GM04503 (cell line): Measurements from ENCODE around the gene STOX2.

Source experiments
- DNase-seq: peaks from one replicate; pipeline ENCODE4 v3.0.0-alpha.2; 2012; ENCODE audit warnings: low read depth

STOX2 gene

DNA sequence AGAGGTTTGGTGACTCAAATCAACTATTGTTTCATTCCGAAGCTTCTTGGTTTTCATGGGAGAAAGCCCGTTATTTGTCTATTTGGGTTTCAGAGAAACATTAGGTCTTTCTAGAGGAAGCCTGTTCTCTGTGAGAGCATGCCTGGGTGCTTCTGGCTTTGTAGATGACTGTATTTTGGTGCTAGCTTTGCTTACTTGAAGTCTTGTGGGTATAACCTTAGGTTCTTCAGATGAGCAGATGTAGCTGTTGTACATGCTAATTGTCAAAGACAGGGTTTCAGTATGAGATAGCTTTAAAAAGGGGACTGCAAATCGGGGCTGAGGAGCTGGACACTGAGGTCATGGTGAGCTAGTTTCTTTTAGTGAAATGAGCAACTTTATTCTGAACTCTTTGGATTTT, 7.9 kb upstream of the STOX2 start:
- no peak for DNase-seq

DNA sequence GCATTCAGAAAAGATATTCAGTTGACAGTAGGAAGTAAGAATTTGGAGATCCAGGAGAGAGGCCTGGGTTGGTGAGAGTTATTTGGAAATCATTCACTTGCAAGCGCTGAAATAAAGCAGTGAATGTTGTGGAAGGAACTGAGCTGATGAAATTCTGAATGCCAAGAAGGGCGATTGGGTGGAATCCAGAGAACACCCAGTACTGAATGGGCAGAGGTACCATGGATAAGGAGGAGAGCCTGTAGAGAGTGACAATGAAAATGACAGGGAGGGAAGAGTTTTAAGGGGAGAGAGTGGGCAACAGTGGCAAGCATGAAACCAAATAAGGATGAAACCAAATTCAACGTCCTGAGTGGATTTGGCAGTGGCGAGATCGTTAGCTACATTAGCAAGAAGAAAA, 6.7 kb upstream of the STOX2 start:
- DNase-seq, result no peak

DNA sequence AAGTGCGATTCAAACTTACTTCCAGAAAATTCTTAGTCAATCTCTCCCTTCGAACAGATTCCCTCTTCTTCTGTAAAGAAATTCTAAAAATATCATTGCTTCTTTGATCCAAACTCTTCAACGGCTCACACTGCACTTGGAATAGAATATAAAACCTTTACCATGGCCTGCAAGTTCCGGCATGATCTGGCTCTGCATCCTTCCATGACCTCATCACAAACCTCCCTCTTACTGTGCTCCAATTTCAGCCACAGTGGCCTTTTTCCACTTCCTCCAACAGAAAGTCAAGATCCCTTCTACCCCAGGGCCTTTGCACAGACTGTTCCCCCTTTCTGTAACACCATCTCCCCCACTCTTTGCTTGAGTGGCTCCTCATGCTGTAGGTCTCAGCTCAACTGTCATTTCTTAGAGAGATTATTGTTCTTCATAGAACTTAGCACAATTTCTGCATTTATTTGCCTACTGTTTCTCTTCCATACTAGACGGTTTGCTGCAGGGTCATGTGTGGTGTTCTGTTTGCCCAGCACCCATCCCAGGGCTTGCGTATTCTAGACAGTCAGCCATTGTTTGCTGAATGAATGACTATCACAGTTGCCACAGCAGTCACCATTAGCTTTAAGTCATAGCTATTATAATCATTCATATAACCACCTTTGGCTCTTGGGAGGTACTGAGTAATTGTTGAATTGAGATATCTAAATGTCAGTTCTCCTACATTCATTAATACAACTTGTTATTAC, 1.9 kb upstream of the STOX2 start:
- no peak for DNase-seq

DNA sequence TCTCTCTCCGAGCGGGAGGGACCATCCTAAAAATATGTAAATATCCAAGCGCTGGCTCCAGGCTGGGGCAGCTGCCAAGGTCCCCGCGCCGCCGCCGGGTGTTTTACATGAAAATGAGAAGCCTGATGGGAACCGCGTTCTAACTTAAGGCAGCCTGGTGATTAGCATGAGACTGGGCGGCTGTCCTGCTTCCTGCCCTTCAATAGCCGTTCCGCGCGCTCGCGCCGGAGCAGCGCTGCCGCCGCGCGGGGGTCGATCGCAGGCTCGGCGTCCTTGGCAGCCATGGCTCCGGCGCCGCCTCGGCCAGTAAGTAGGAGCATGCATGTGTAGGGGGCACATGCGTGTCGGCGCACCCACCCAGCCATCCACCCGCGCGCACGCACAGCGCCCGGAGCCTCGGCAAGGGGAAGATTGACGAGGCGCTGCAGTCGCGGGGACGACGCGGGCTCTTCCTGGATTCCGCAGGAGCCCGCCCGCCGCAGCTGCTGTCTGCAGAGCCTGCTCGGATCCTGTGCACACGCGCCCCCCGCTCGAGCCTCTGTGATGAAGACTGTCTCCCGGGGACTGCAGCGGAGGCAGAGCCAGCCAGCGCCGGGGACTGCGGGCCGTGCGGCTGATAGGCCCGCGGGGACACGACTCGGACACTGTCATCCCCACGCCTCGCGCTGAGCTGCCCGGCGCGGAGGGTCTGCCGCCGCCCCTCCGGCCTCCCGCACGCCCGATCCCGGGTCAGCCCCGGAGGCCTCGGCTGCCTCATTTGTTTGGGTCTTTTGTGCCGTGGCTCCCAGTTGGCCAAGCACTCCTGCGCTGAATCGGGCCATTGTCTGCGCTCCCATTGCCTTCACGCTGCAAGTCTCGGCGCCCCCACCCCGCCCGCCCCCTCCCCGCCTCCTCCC, 734 bp downstream of the STOX2 start:
- no peak for DNase-seq

DNA sequence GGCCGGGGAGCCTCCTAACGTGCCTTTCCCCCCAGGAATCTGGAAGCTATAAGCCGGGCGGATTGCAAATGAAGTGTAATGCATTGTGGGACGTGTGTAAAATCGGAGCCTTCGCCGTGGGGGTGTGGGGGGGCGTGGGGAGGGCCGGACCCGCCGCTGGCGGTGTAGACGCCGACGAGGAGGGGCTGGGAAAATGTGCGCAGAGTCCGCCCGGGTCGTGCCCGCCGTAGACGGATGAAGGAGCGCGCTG, 1.3 kb downstream of the STOX2 start:
- no peak for DNase-seq

DNA sequence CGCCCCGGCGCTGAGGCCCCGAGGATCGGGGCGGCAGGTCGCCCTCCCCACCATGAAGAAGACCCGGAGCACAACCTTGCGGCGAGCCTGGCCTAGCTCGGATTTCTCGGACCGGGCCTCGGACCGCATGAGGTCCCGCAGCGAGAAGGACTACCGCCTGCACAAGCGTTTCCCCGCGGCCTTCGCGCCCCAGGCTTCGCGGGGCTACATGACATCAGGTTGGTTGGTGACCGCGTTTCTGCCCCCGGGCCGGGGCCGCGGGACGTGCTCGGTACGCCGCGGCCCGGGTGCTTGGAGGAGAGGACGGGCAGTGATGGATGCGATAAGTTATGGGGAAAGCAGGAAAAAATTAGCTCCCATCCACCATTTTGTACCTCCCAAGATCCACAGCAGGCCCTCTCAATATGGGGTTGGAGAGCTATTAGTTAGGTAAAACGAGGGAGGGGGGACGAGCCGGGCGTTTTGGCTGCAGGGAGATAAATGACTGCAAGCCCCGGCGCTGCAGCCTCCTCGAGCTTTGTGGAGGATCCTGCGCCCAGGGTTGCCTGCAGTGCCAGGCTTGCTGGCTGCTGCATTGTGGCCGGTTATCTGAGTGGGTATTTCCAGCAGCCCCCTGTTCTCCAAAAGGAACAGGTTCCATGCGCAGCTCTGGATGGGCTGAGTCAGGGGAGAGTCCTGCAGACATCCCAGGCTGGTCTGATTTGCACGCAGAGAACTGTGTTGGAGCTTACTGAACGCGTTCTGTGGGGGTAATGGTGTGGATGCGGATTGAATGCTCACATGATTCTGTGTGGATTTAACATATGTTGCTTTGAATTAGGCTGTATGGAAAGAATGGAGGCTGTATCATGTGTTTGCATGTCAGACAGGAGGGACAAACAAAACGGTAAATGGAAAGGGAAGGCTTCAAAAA, 1.9 kb downstream of the STOX2 start:
- no peak for DNase-seq

DNA sequence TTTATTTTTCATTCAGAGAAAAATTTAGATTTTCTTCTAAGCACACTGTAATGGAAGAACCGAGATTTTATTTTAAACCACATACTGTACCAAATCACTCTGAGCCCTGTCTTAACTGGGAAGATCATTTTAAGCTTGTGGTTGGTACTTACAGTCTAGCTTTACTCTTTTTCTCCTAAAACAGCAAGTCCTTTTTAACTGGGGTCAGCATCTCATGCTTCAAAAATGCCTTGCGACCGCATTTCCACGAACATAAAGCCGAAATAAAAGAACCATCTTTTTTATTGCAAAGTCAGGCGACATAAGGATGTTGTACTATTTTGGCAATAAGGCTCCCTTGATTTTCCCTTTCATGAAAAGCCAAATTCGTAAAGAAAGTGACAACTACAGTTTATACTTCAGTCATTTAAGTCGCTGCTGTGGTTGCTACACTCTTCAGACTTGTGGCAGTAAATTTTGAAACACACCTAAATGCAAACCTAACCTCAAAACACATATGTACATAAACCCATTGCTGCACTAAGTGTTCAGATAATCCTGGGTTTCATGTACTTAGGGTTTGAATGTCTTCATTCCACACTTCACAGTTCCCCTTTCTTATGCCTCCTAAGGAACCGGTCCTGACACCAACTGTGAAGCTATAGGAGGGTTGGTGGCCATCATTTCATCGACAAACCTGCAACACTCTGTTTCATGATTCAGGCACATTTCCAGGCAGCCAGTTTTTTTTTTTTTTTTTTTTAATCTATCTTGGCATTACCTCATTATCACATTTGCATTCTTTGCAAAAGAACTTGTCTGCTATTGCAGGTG, 3.0 kb downstream of the STOX2 start:
- no peak for DNase-seq

DNA sequence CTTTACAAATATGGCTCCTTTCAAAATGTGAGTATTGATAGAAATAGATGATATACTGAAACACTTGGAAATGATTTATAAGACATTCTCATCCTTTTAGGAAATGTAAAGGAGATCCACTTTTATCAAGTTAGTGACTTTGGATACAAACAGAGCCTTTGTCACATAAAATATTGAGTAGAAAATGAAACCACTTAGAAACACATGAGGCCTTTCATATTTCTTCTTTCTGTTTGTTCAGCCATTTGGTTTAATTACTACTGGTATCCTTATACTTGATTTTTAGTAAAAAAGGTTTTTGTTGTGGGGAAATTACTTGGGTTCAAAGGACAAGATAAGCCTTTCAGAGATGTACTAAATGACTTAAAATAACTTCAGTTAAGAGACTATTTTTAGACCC, 4.1 kb downstream of the STOX2 start:
- no peak for DNase-seq

DNA sequence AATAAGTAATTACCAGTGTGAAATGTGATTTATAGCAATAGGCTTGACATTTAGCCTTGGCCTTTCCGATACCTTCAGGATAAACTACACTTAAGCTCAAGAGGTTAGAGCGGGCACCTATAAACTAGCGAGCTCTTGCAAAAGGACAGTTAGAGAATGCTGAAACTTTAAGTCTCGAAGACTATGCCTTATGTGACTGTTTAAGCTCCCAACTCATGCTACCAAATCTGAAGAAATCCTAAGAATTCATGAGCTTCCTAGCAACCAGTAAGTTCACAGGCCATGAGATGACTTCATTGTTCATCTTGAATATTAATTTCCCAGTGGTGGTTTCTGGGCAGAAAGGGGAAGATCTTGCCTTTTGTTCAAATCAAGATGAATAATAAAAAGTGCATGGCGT, 4.7 kb downstream of the STOX2 start:
- DNase-seq, result no peak

DNA sequence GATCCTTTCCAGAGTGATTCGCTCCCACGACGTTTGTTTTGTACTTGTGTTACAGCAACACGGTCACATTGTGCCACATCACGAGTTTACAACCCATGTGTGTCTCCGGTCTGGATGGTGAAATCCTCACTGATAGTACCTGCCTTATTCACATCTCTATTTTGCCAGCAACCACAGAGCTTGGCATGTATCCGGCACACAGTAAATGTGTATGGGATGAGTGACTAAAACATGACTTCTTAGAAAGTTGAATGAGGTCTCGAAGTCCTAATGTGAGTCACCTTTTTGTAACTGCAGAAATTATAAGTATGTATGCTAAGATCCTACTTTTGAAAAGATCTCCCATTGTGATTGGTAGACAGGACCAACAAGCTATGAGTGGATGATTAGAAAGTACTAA, 7.5 kb downstream of the STOX2 start:
- no peak for DNase-seq

DNA sequence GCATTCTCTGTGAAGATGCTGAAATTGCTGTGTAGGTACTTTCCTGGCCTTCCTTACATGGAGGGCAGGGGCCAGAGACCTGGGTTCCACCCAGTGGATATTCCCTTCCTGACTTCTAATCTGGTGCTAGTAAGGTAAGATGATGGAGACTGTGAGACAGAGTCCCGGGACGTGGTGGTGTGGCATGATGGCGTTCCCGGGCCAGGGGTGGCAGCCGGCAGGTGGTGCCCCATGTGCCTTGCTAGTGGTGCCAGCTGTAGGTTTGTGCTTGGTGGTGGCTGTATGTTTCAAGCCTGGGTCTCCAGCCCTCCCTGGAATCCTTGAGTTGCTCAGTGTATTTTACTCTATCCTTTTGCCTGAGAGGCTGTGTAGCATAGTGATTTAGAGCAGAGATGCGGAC, 10.9 kb downstream of the STOX2 start:
- no peak for DNase-seq

DNA sequence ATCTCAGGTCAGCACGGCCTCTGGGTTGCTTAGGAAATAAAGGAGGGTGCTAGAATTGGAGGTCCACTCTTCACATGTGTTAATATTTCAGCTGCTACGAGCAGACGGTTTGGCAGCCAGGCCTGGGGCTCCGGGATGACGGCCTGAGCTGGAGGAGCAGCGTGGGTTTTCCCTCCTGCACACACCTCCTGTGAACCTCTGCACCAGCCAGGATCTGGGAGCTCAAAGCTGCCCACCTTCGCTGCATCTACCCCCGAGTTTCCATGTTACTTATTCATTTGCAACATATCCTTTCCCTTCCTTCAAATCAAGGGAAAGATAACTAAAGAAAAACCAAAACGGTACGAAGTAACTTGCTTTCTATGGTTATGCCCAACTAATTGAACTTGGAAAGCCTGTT, 13.6 kb downstream of the STOX2 start:
- no peak for DNase-seq

DNA sequence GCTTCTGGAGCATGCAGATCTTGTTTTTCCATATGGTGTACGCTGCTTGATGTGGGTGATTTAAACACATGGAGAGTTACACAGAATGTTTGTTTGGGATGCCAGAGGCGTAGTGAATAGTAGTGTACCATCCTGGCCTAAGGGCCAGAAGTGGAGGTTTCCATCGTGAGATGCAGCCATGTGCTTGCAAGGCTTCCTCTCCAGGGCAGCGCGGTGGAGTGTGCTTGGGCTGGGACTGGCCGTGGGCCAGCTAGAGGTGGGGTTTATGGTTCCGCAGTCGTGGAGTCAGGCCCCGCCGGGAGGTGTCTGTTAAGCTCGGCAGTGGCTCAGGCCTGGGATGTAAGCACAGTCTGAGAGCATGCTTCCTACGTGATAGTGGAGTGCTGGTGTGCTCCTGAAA, 14.0 kb downstream of the STOX2 start:
- DNase-seq, result no peak

DNA sequence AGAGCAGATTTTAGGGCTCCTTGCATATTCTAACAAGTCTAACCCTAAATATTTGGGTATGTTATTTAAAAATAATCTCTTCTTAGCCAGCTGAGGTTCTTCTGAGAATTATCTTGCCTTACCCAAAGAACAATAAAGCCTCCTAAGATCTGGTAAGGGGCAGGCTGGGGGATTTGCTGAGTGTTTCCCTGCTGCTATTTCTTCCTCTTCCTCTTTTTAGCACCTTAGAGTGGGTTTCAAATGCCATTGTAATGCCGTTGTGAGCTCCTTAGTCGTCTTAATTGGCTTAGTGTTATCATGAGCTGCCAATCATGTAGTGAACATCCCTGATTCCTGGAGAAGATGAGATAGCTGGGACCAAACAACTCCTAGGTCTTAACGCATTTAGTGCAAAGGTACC, 15.4 kb downstream of the STOX2 start:
- DNase-seq, result no peak

DNA sequence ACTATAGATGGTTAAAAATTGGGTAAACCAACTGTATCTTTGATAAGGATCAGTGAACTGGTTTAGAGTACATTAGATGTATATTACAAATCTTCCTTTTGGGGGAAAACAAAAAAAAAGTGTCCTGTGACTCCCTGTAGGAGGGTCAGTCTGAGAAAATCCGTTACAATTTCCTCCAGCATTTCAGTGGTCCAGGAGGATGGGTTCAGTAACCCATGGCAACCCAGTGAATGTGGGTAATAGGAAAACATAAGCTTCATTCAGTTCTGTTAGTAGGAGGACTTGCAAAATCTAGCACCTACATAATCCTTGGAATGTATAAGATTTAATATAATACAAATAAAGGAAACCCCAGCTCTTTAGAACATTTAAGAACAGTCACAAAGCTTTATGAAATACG, 16.2 kb downstream of the STOX2 start:
- DNase-seq, result no peak

DNA sequence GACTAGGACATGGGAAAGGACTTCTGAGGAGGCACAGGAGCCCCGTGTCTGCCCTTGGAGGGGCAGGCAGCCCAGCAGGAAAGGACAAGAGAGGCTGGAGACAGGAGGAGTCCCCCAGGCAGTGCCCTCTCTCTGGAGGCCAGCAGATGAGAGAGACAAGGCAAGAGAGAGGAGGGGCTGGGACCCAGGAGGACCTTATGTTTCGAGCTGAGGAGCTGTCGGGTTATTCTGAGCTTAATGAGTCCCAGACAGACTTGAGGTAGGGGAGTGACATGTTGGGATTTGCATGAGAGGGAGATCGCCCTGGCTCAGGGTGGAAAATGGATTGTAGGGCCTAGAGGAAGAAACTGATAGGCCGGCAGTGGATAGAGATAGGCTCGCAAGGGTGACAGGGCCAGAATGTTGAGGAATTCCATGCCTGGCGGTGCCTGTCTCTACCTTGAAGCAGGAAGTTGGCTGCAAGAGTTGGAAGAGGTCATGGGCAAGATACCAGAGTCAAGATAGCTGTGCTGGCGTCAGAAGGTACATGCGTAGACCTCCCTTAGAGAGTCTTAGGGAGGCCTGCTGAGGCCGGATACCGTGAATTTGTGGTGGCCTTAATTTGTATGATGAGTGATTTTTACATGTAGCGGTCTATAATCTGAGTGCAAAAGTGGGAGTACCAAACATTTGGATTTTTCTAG, 19.4 kb downstream of the STOX2 start:
- DNase-seq, result no peak

DNA sequence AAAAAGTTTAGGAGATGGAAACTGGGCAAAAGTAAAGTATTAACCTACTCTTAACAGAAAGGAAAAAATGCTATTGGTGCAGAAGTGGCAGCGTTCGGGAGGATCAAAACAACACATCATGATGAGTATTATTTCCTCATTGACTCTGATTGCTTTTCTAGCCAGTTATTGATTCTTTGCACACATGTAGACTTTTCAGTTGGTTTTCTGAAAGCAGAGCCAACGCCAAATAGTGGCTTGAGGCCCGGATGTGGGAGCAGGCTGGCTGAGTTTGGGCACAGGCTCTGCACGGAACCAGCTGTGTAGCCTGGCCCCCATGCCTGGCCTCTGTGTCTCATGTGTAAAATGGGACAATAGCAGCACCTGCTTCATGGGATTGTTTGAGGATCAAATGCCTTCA, 21.8 kb downstream of the STOX2 start:
- DNase-seq, result no peak

DNA sequence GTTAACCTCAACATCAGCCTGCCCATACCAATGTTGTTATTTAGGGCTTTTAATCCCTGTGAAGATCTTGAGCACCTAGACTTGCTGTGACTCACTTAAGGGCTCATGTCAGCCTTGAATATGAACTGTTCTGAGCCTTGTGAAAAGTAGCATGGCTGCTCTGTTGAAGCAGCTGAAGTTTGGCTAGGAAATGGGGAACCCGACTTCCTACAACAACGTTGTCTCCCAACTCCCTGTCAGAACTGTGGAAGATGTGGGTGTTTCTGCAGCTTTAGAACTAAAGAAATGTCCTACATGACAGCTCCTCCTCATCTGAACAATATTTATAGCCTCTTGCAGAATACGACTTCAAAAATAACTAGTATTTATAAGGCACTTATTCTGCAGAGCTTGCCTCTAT, 27.5 kb downstream of the STOX2 start:
- DNase-seq, result no peak

DNA sequence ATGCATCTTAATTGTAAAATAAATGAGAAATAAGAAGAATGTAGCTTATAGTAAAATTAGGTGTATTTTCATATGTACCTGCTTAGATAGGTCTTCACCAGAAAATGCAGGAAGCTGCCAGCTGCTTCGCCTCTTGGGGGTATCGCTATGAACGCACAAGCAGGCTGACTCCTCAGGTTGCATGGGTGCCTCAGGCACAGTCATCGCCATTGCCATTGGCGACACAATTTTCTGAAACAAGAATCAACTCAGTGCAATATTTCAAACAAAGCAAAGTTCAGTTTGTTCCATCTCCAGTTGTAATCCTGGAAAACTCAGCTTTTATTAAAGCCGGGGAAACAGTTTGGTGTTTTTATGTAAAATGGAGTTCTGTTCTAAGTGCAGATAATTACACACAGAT, 29.7 kb downstream of the STOX2 start:
- DNase-seq, result no peak

DNA sequence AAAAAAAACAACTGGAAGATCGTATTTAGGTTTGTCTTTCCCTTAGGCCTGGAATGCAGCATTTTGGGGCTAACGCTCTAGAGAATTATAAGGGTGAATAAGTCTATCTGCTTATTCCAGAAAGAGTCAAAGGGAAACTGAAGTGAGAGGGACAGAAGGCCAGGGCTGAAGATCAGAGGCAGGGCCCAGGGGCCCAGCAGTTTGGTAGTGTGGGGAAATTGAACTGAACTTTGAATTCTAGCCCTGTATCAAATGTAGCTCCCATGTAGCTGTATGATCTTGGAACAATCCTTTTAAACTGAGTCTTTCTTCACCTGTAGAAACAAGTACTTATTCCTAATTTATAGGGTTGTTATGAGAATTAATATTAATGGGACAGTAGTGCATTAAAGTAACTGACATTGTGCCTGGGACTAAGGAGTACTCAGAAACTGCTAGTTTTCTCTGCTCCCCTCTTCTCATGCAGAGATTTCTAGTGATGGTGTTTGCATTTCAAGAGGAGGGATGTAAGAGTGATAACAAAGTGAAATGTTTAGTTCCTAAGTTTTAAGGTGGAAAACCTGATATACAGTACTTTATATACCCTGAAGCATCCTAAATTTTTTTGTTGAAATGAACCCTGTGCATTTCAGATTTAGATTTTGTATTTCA, 30.4 kb downstream of the STOX2 start:
- no peak for DNase-seq

DNA sequence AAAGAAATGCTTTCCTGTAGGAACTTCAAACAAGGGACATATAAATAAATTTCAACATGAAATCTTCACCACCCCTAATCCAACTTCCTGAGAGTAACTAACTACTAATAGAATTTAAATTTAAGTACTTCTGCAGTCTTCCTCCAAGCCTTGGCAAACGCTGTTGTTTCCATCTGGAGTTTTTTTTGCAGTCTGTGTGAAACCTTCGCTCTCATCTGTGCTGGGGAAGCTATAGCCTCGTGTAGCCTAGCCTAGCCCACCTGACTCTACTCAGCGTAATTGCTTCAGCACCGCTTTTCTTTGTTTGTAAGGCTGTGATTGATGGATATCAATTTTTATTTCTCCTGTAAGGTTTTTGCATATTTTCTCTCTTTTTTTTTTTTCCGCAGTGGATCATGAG, 30.9 kb downstream of the STOX2 start:
- DNase-seq, result no peak
